GM06990 (cell line): ENCODE measurements around the gene TMEM229B.

ENCODE experiments used
- DNase-seq: peaks from one replicate; pipeline ENCODE4 v3.0.0-alpha.2; 2011; ENCODE audit not compliant: insufficient read length; ENCODE audit errors: extremely low read depth
- H3K27me3 ChIP-seq: replicated peaks from 2 replicates; pipeline ENCODE4 v1.6.0; 2011; ENCODE audit warnings: low read length; ENCODE audit not compliant: control insufficient read depth, insufficient read depth
- H3K36me3 ChIP-seq: 2 replicates; pipeline ENCODE4 v1.5.1; 2011; ENCODE audit warnings: low read length; ENCODE audit not compliant: control insufficient read depth, insufficient read depth
- H3K4me3 ChIP-seq: replicated peaks from 2 replicates; pipeline ENCODE4 v1.5.1; 2011; ENCODE audit warnings: low read depth, mild to moderate bottlenecking, control low read depth, low read length
- TF ChIP-seq, protein P1 (sequence below): IDR thresholded peaks from 2 replicates; pipeline ENCODE4 v1.5.1; 2011; ENCODE audit warnings: low read length, control low read depth, mild to moderate bottlenecking, inconsistent platforms; ENCODE audit not compliant: insufficient read depth, poor library complexity, severe bottlenecking

TMEM229B gene

DNA sequence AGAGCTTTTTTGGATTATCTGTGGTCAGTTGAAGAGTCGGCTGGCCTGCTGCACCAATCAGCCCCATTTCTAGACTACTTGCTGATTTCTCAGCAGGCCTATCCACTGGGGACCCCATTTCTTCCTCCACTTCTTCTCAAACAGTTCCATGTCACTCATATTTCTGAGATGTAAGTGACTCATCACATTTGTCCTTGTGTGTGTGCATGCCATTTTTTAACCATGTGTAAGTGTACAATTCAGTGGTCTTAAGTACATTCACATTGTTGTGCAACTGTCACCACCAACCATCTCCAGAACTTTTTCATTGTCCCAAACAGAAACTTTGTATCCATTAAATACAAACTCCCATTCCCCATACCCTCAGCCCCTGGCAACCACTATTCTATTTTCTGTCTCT, 14.2 kb downstream of the TMEM229B start:
- TF ChIP-seq, protein P1, sequence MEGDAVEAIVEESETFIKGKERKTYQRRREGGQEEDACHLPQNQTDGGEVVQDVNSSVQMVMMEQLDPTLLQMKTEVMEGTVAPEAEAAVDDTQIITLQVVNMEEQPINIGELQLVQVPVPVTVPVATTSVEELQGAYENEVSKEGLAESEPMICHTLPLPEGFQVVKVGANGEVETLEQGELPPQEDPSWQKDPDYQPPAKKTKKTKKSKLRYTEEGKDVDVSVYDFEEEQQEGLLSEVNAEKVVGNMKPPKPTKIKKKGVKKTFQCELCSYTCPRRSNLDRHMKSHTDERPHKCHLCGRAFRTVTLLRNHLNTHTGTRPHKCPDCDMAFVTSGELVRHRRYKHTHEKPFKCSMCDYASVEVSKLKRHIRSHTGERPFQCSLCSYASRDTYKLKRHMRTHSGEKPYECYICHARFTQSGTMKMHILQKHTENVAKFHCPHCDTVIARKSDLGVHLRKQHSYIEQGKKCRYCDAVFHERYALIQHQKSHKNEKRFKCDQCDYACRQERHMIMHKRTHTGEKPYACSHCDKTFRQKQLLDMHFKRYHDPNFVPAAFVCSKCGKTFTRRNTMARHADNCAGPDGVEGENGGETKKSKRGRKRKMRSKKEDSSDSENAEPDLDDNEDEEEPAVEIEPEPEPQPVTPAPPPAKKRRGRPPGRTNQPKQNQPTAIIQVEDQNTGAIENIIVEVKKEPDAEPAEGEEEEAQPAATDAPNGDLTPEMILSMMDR = no peak
- no peaks in the 10 kb centered on the region for H3K36me3 ChIP-seq
- DNase-seq = no peak
- no peak overlapping the region for H3K4me3 ChIP-seq
- H3K27me3 ChIP-seq = no peaks in the 10 kb centered on the region

DNA sequence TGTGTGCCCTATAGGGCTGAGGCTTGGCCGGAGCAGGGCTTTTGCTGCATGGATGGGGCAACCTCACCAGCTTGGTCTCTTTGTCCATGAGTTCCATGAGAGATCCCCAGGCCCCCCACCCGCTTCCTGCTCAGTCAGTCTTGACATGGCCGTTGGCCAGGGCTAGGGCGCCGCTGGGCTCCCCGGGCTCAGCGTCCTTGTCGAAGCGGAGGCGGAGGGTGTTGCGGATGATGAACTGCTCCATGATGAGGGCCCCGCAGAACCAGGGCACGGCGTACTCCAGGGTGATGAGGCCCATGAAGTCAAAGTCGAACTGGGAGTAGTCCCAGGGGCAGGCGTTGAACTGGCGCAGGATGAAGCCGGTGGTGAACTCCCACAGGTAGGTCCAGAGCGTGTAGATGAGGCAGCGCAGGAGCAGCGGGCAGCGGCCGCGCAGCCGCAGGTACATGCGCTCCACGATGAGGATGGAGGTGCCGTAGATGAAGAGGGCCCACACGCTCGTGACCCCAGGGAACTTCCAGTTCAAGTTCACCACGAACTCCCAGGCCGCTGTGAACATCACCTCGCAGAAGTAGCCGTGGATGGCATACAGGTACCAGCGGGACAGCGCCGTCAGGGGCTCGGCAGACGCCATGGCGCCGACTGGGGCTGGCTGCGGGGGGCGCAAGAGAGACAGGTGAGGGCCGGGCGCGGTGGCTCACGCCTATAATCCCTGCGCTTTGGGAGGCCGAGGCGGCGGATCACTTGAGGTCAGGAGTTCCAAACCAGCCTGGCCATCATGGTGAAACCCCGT, 15.0 kb downstream of the TMEM229B start:
- TF ChIP-seq, protein P1 = no peak
- no peaks in the 10 kb centered on the region for H3K27me3 ChIP-seq
- DNase-seq = no peak
- no peaks in the 10 kb centered on the region for H3K36me3 ChIP-seq
- no peak overlapping the region for H3K4me3 ChIP-seq

DNA sequence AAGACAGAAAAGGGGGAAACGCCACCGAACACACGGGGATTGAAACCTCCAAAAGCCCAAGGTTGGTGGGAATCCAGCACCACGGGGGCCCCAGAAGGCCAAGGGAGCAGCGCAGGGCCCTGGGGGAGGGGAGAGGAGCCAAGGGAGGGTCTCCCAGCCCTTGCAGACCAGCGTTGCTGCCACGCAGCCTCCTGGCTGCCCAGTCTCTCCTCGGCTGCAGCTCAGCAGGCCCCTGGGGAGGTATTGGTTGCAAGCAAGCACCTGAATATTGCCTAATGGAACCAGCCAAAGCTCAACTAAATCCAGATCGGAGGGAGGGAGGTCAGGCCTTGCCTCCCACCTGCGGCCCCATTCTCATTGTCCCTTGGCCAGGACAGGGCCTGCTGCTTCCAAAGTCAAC, 15.8 kb downstream of the TMEM229B start:
- TF ChIP-seq, protein P1 = no peak
- no peaks in the 10 kb centered on the region for H3K27me3 ChIP-seq
- no peak overlapping the region for H3K4me3 ChIP-seq
- no peaks in the 10 kb centered on the region for H3K36me3 ChIP-seq
- no peak for DNase-seq

DNA sequence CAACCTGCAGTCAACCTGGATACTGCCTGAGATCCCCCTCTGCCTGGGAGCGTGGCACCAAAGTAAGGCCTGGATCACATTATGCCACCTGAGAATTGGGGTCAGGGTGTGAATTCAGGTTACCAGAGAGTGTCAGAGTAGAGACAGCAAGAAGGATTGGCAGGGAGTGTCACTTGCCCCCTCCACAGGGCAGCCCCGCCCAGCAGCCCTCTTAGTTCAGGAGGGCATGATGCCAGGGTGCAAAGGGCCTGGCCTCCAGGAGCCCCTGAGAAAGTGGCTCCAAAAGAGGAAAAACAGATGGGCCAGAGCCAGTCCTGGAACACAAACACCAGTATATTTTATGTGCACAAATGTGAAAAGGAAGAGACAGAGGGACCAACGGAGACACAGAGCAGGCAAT, 18.6 kb downstream of the TMEM229B start:
- Histone ChIP-seq H3K27me3 (no peaks in the 10 kb centered on the region; the same call in 1 of the 2 replicates), H3K36me3 (no peaks in the 10 kb centered on the region), H3K4me3 (no peak overlapping the region)
- TF ChIP-seq, protein P1 = no peak
- DNase-seq = no peak

DNA sequence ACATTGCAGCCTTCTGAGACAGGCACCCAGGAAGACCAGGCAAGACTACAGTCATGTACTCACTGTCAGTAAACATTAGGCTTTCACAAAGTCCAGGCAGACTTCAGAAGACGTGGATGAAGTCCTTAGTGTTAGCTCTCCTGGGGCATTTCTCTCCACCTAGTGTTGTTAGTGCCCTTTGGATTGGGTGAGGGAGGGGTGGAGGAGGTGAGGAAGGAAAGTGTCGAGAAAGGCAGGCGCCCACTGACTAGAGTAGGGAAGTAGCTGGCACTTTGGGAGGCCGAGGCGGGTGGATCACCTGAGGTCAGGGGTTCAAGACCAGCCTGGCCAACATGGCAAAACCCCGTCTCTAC, 20.2 kb downstream of the TMEM229B start:
- H3K4me3 ChIP-seq = no peak overlapping the region
- TF ChIP-seq, protein P1 = no peak
- no peaks in the 10 kb centered on the region; the same call in 1 of the 2 replicates for H3K27me3 ChIP-seq
- no peaks in the 10 kb centered on the region for H3K36me3 ChIP-seq
- DNase-seq = no peak
